Measurements from ENCODE around the gene LASP1NB.
"Not testable (repeated sequence)": the region's sequence is repeated elsewhere in the genome, so short reads cannot be mapped to it uniquely, and the experiment has no call there.

Gene LASP1NB

DNA sequence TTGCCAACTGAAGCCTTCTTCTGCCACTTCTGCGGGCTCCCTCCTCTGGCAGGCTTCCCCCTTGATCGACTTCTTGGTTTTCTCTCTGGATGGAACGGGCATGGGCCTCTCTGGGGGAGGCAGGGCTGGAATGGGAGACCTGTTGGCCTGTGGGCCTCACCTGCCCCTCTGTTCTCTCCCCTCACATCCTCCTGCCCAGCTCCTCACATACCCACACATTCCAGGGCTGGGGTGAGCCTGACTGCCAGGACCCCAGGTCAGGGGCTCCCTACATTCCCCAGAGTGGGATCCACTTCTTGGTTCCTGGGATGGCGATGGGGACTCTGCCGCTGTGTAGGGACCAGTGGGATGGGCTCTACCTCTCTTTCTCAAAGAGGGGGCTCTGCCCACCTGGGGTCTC is 6.5 kb upstream of the LASP1NB start:
- DNase-seq = no peak

DNA sequence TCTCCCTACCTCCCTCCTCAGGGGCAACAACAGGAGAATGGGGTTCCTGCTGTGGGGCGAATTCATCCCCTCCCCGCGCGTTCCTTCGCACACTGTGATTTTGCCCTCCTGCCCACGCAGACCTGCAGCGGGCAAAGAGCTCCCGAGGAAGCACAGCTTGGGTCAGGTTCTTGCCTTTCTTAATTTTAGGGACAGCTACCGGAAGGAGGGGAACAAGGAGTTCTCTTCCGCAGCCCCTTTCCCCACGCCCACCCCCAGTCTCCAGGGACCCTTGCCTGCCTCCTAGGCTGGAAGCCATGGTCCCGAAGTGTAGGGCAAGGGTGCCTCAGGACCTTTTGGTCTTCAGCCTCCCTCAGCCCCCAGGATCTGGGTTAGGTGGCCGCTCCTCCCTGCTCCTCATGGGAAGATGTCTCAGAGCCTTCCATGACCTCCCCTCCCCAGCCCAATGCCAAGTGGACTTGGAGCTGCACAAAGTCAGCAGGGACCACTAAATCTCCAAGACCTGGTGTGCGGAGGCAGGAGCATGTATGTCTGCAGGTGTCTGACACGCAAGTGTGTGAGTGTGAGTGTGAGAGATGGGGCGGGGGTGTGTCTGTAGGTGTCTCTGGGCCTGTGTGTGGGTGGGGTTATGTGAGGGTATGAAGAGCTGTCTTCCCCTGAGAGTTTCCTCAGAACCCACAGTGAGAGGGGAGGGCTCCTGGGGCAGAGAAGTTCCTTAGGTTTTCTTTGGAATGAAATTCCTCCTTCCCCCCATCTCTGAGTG is 5.9 kb upstream of the LASP1NB start:
- DNase-seq = no peak

DNA sequence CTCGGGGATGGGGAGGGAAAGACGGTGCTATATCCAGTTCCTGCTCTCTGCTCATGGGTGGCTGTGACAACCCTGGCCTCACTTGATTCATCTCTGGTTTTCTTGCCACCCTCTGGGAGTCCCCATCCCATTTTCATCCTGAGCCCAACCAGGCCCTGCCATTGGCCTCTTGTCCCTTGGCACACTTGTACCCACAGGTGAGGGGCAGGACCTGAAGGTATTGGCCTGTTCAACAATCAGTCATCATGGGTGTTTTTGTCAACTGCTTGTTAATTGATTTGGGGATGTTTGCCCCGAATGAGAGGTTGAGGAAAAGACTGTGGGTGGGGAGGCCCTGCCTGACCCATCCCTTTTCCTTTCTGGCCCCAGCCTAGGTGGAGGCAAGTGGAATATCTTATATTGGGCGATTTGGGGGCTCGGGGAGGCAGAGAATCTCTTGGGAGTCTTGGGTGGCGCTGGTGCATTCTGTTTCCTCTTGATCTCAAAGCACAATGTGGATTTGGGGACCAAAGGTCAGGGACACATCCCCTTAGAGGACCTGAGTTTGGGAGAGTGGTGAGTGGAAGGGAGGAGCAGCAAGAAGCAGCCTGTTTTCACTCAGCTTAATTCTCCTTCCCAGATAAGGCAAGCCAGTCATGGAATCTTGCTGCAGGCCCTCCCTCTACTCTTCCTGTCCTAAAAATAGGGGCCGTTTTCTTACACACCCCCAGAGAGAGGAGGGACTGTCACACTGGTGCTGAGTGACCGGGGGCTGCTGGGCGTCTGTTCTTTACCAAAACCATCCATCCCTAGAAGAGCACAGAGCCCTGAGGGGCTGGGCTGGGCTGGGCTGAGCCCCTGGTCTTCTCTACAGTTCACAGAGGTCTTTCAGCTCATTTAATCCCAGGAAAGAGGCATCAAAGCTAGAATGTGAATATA is 4.8 kb upstream of the LASP1NB start:
- DNase-seq = no peak

DNA sequence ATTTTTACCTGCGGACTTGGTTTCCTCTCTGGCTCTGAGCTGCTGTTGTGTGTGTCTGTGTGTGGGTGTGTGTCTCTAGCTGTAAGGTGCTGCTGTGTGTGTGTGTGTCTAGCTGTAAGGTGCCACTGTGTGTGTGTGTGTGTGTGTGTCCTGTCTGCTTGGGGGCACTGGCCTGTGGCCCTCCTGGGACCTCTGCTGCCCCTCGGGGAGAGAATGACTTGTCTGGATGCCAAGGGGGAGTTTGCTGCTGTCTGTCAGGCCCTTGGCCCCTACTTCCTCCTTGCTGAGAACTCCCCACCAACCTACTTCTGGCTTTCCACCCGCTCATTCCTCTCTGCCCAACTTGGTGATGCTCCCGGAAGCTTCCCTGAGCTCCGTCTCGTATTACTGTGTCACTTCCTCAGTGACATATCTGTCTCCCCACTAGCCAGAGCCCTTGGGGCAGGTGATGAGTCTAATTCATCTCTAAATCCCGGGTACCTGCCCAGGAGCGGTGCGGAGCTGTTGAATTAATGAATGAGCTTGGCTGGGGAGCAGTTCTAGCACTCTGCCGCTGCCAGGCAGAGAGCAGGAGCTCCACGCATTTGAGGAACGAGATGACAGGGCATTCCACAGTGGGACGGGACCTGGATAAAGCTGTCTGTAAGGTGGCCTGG is 3.5 kb upstream of the LASP1NB start:
- no peak for DNase-seq

DNA sequence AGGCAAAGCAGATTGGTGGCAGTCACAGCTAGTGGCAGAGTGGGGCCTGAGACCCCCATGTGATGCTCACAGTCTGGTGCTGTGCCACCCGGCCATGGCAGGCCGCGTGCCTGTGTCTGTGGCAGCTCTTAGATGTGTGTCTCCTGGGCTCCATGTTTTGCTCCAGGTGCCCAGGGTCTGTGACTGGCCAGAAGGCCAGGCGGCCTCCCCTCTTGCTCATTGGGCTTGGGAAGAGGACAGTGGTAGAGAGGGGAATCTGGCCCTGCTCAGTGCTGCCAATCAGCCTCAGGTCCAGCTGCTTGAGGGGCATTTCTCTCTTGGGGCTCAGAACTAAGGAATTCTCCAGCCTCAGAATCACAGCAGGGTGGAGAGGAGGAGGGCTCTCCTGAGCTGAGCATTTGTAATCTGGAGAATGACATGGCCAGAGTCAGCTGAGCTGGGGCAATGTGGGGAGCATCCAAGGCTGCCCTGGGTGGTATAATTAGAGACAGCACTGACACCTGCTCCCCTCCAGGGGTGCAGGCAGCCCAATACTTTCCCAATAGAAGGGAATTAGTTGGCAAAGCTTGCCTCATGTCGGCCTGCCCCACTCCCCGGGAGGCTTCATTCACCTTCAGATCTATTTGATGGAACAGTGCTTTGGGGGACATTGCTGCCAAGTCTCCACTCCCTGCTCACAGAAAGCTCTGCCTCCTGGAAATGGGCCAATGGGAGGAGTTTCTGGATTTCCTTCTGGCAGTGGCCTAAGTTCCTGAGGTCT is 2.7 kb upstream of the LASP1NB start:
- peak; percentile 18 for DNase-seq

DNA sequence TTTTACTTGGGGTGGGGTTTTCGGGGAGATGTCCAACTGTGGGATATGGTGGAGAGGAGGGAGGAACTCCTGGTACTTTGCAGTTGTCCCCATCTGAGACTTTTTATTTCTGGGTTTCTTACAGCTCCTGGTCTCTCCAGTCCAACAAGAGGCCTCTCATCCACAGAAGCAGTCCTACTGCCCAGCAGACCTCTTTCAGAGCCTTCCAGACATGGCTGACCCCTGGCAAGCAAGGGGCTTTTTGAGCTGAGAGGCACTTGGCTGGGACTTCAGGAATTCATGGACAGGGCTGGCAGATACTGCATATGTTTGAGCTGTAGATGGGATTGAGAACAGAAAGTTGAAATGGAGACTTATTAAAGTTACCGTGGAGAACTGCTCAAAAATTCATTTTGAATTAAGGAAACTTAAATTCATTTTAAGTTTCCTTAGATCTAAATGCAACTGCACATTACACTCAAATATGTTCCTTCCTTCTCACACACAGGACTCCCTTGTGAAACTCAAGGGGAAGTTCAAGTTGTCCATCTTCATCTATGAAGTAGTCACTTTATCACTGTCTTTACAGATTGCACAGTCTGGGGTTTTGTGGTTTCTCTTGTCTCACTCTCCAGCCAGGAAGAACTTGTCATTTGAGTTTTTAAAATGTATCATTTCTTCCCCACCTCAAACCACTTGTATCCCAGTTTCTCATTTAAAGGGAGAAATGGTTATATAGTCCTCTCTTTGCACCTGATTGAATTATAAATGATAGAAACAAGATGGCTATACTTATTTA is 1.1 kb downstream of the LASP1NB start:
- no peak for DNase-seq

DNA sequence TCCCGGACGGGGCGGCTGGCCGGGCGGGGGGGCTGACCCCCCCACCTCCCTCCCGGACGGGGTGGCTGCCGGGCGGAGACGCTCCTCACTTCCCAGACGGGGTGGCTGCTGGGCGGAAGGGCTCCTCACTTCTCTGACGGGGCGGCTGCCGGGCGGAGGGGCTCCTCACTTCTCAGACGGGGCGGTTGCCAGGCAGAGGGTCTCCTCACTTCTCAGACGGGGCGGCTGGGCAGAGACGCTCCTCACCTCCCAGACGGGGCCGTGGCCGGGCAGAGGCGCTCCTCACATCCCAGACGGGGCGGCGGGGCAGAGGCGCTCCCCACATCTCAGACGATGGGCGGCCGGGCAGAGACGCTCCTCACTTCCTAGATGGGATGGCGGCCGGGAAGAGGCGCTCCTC is 5.4 kb downstream of the LASP1NB start:
- DNase-seq = not testable (repeated sequence)

DNA sequence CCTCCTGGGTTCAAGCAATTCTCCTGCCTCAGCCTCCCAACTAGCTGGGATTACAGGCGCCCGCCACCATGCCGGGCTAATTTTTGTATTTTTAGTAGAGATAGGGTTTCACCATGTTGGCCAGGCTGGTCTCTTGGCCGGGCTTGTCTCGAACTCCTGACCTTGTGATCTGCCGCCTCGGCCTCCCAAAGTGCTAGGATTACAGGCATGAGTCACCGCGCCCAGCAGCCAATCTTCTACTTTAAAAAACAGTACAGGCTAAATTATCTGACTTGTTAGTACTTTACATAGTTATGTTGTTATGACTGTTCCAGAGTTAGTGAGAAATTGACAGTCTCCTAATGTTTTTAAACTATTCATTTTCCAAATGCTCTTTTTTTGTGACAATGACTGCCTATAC is 8.5 kb downstream of the LASP1NB start:
- DNase-seq = not testable (repeated sequence)

DNA sequence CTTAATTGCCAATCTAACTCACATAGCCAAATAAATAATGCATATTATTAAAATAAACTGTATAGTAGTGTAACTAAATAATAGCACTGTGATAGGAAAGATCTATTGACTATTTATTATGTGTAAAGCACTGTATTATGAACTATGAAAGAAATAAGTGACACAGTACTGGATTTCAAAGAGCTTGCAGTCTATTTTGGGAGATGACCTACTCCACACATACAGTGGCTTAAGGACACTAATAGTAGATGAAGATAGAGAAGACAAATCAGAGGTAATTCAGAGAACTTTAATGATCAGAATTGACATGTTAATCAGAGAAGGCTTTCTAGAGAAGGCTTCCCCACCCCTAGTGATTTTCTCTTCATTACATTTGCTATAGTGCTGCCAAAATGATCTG is 14.6 kb downstream of the LASP1NB start:
- DNase-seq = no peak

DNA sequence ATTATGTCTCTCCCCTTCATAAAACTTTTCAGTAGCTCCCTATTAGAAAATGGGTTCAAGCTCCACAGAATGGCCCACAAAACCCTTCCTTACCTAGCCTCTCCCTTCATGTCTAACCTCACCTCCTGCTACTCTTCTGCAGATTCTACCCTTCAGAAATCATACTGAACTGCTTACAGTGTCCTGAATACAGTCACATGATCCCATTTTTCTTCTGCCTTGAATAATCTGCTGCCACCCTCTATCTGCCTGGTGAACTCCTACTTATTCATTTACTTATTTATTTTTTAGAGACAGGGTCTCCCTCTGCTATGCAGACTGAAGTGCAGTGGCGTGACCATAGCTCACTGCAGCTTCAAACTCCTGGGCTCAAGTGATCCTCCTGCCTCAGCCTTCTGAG is 15.0 kb downstream of the LASP1NB start:
- no peak for DNase-seq

DNA sequence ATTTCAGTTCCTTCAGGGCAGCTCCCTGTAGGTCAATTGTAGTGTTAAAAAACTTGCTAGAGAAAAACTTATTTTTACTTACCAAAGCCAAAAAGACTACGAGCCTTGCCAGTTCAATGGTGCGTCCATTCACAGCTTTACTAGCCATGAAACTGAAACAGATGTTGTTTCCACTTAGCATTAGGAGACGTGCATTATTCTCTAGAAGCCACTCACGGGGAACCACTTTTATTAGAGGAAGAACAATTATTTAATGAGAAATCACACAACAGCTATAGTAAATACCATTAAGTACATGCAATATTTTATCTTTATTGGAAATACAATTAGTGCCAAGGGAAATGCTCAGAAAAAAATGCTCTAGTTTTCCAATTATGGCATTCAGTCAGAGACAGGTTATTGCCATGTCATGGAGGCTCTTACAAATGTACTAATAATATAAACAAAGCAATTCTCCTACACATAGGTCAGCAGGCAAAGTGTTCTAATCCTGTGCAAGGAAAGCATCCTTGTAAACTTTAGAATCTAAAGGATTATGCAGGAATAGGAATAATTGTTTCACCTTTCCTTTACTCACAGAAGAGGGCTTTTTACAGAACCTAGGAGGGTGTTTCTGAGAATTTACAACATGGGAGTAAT is 17.4 kb downstream of the LASP1NB start:
- DNase-seq = no peak

DNA sequence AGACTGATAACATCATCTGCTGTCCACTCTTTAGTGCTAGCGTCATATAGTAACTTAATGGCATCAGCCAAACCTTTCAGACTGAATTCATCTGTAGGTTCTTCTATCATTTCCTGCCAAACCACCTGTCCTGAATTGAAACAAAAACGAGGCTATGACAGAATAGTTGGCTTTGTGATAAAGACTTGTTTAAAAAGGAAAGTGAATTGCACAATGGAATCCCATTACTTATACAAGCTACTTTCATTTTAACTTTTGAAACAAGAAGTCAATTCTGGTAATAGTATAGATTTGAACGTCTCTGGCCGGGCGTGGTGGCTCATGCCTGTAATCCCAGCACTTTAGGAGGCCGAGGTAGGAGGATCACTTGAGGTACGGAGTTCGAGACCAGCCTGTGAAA is 18.2 kb downstream of the LASP1NB start:
- DNase-seq = no peak

DNA sequence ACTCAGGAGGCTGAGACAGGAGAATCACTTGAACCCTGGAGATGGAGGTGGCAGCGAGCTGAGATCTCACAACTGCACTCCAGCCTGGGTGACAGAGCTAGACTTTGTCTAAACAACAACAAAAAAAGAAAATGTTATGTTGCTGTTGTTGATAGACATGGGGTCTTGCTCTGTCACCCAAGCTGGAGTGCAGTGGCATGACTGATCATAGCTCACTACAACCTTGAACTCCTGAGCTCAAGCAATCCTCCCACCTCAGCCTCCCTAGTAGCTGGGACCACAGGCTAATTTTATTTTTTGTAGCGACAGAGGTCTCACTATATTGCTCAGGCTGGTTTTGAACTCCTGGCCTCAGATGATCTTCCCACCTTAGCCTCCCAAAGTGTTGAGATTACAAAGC is 21.8 kb downstream of the LASP1NB start:
- no peak for DNase-seq

DNA sequence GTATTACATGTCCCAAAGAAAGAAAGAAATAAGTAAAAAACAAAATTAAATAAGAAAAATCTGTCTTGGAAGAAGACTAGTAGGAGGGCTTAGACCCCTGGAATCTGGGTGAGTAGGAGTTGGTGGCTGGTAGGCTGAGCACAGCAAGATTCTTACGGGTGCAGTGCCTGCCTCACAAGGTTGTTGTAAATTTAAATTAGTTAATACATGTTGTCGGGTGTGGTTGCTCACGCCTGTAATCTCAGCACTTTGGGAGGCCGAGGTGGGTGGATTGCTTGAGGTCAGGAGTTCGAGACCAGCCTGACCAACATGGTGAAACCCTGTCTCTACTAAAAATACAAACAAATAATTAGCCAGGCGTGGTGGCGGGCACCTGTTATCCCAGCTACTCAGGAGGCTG is 28.4 kb downstream of the LASP1NB start:
- DNase-seq = not testable (repeated sequence)

DNA sequence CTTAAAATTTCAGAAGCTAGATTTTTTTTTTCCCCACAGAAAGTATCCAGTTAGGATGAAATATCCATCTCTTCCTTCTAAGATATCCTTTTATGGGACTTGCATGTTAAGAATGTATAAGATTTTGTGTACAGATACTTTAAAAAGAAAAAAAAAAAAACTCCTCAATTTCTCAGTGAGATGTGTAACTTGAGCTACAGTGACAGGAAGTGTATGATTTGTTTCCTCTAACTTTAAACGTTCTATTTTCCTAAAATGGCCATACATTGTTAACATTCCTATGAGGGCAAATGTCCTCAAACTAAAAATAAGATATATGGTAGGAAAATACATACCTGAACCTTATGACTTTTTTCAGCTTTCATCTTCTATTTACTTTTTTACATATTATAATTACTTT is 32.9 kb downstream of the LASP1NB start:
- no peak for DNase-seq

DNA sequence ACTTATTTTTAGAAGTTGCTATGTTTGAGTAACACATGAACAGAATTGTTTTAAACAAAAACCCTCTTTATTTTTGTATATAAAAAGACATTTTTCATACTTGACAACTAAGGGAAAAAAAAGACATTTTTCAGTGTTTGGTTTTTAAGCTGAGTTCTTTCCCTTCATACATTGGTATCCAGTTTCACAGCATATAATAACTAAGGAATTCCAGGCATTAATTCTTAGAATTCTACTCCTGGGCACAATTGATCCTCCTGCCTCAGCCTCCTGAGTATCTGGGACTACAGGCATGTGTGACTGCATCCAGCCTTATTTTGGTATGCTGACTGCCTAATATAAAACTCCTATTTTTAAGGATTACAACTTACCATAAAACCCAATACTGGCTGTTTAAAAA is 33.3 kb downstream of the LASP1NB start:
- peak; percentile 34 for DNase-seq

DNA sequence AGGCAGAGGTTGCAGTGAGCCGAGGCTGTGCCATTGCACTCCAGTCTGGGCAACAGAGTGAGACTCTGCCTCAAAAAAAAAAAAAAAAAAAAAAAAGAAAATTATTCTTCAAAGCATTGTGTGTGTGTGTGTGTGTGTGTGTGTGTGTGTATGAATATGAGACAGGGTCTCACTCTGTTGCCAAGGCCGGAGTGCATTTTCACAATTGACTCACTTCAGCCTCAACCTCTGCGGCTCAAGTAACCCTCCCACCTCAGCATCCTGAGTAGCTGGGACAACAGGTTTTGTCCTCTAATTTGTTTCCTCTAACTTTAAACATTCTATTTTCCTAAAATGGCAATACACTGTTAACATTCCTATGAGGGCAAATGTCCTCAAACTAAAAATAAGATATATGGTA is 34.1 kb downstream of the LASP1NB start:
- DNase-seq = no peak

DNA sequence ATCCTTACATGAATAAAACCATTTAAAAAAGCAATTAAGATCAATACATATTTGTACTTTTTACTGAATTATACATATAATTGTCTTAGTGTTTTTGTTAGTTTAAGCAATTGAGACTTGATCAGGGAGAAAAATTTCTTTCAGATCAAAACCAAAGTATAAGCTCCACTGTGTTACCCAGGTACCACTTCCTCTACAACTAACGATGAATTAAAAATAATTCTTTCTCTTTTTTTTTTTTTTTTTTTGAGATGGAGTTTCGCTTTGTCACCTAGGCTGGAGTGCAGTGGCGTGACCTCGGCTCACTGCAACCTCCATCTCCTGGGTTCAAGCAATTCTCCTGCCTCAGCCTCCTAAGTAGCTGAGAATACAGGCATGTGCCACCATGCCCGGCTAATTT is 35.0 kb downstream of the LASP1NB start:
- no peak for DNase-seq

DNA sequence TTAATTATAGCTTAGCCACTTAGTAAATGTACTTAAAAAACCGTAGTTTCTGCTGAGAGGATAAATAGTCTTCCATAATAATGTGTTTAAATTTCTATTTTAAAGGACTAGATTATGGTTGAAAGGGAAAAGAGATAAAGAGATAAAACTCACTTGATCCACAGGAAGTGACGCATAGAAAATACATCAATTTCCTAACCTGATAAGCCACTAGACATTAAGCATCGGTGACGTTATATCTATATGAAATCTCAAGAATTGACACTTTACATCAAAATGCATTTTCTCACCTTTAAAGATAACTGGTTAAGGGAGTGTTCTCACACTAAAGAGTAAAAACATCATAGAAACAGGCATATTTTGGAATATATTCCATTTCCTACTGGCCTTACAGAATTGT is 36.0 kb downstream of the LASP1NB start:
- DNase-seq = no peak

DNA sequence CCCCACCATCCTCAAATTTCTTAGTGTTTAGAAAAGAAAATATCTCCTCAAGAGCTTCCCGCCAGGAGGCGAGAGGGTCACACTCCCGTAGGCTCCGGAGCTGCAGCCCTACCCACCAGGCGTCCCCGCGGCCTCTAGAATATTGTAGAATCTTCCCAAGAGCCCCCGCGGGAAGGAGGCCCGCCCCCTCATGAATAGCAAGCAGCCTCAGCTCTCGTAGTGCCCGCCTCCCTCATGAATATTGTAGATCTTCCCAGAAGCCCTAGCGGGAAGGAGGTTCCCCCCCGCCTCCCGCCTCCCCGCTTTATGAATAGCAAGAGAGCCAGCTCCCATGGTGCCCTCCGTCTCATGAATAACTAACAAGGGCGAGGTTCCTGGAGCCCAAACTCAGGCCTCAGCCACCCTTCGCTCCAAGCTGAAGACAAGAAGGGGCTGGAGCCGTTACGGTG is 41.9 kb downstream of the LASP1NB start, which contains the start of gene FBXO47:
Gene FBXO47 (minus strand): TSS at position 114 of the 449 bp plus-strand sequence. CDS start 4,378 bp downstream, outside the sequence.
- no peak for DNase-seq

DNA sequence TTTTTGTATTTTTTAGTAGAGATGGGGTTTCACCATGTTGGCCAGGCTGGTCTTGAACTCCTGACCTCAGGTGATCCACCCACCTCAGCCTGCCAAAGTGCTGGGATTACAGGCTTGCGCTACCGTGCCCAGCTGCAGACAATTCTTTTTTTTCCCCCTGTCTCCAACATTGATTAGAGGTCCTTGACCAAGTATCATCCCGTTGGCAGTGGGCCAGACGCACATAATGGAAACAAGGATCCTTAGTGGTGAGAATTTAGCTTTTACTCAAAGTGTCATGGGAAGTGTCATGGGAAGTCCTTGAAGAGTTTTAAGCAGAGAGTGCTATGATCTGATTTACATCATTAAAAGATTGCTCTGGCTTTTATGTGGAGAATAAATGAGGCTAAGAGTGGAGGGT is 43.9 kb downstream of the LASP1NB start:
- DNase-seq = no peak

Data from amniotic stem cell (primary cell).